ENCODE results near the gene ARL3.

Gene ARL3

DNA sequence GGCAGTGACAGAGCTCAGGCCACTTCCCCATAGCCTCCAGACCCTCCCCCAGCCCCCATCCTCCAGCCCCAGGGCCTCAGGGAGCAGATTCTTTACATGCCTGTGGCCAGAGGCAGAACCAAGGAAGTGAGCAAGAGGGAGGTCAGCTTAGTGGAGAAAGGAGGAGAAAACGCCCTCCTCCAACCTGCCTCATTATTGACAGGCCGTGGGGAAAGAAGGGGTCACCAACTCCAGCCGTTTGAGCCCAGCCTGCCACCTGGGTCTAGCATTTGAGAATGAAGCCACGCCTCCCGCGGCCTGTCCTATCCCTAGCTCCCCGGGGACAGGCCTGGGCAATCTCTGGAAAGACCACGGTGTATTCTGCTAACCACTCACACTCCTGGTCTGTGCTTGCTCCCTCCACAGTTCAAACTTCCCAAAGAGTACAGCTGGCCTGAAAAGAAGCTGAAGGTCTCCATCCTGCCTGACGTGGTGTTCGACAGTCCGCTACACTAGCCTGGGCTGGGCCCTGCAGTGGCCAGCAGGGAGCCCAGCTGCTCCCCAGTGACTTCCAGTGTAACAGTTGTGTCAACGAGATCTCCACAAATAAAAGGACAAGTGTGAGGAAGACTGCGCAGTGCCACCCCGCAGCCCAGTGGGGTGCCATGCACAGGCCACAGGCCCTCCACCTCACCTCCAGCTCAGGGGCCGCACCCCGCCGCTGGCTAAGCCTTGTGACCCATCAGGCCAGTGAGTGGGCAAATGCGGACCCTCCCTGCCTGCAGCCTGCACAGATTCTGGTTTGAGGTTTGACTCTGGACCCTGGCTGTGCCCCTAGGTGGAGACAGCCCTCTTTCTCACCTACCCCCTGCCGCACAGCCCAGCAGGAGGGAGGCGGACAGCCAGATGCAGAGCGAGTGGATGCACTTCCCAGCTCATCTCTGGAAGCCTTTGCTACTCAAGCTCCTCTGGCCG, 84.3 kb downstream of the ARL3 start:
- no peak for DNase-seq (ENCODE audit: low read depth, low spot score)
- no peak overlapping the region for H3K4me3 ChIP-seq (ENCODE audit: low read length)

DNA sequence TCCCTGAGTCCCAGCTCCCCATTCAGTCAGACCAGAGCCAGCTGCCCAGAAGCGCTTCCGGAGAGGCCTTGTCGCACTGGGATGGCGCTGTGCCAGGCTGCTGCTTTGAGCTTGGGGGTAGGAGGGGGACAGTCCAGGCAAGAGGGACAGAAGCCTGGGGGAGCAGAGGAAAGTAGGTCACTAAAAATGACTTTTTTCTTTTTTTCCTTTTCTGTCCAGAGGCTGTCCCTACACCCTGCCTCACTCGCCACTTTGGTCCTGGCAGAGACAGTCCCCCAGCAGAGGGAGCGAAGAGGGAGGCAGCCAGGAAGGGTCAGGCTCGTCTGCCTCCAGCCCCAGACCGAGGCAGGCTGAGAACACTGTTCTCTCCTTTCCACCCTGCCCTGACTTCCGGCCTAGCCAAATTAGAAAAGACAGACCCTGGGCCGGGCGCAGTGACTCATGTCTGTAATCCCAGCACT, 85.7 kb downstream of the ARL3 start:
- no peak for DNase-seq (ENCODE audit: low read depth, low spot score)
- H3K4me3 ChIP-seq (ENCODE audit: low read length), result no peak overlapping the region

DNA sequence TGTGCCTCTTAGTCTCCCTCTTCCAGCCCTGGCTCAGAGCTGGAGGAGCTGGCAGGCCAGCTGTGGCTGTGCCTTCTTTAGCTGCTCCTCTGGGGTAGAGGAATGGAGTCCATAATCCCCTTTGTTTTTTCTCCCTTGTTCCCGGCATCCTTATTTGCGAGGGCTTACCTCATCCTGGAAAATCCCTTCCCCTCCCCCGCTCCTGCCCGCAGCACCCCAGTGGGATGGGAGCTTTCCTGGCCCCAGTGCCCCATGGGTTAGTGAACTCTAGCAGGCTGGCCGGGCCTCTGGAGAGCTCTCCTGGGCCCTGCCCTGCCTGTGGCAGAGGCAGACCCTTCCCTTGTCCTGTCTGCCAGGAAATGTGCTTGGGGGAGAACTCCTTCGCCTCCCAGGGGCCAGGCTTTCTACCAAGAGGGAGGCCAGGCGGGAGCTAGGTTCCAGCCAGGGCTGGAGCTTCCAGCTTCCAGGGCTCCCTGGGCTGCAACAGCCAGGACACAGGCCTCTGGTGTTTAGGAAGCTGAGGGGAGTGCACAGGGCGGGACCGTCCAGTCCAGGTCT, 86.4 kb downstream of the ARL3 start:
- no peak overlapping the region for H3K4me3 ChIP-seq (ENCODE audit: low read length)
- no peak for DNase-seq (ENCODE audit: low read depth, low spot score)

GRCh38 chr10:102627291-102627735, 86.9 kb downstream of the ARL3 start:
- no peak for DNase-seq (ENCODE audit: low read depth, low spot score)
- no peak overlapping the region for H3K4me3 ChIP-seq (ENCODE audit: low read length)

GRCh38 chr10:102626026-102626685, 88.0 kb downstream of the ARL3 start:
- DNase-seq (ENCODE audit: low read depth, low spot score), result no peak
- H3K4me3 ChIP-seq (ENCODE audit: low read length), result no peak overlapping the region

GRCh38 chr10:102624751-102625645, 89.2 kb downstream of the ARL3 start:
- no peak for DNase-seq (ENCODE audit: low read depth, low spot score)
- no peak overlapping the region for H3K4me3 ChIP-seq (ENCODE audit: low read length)

DNA sequence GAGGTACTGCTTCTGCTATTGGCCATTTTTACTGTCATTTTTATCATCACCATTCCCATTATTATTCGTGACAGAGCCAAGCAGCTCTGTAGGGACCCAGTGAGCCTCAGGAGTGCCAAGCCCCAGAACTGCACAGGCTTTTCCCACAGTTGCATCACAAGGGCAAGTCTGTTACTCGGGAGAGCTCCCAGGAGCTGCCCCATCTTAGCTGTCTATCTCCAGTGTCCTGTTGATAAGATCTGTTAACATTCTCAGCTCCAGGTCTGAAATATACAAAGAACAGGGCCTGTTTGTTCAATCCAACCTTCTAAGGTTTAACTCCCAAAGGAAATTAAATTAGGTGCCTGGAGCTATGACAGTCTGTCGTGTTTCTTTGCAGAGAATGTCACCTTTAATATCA, 90.1 kb downstream of the ARL3 start:
- H3K4me3 ChIP-seq (ENCODE audit: low read length), result no peak overlapping the region
- no peak for DNase-seq (ENCODE audit: low read depth, low spot score)

Data from Jurkat, Clone E6-1 (cell line).